GM23248 (cell line): ENCODE results near the gene PPP1R3C.

Source experiments
- EZH2 ChIP-seq: fragments of 200-600 bp; sonication (generic); IDR thresholded peaks from 2 replicates; pipeline ENCODE4 v1.6.1; 2018; ENCODE audit warnings: antibody characterized with exemption, mild to moderate bottlenecking; ENCODE audit not compliant: insufficient read depth, poor library complexity, severe bottlenecking
- EZH2phosphoT487 ChIP-seq: fragments of 200-600 bp; sonication (generic); IDR thresholded peaks from 2 replicates; pipeline ENCODE4 v1.6.1; 2018; ENCODE audit warnings: antibody characterized with exemption, moderate library complexity, mild to moderate bottlenecking, low read depth; ENCODE audit not compliant: insufficient read depth

- TF ChIP-seq EZH2phosphoT487 (no peak), EZH2 (no peak)
These were observed 46.4 kb upstream of the PPP1R3C start for GRCh38 chr10:91679296-91679695.
